Stimulated activated CD8-positive, alpha-beta memory T cell treated with anti-CD3 and anti-CD28 coated beads, Interleukin-12 subunit alpha, Interleukin-12 subunit beta, amount 100 ng/mL, for 24 hours (primary cell): ENCODE results near the gene CLCA1.

Source experiments
- DNase-seq: peaks from one replicate; pipeline ENCODE4 v3.0.0-alpha.2; 2020; ENCODE audit errors: extremely low read depth

Gene CLCA1

GRCh38 chr1:86468501-86468977 lies at the start of gene CLCA1:
CLCA1 (plus strand) TSS chr1:86468927; CDS start chr1:86468972, 45 bp downstream.
- no peak for DNase-seq

- DNase-seq: no peak
Observed at GRCh38 chr1:86419277-86419903, 49.3 kb upstream of the CLCA1 start.

GRCh38 chr1:86421601-86422280 lies 47.0 kb upstream of the CLCA1 start:
- no peak for DNase-seq

GRCh38 chr1:86423473-86423872 lies 45.3 kb upstream of the CLCA1 start:
- no peak for DNase-seq

- DNase-seq: no peak
Observed at GRCh38 chr1:86423873-86424272, 44.9 kb upstream of the CLCA1 start, which contains the start of gene CLCA2. CLCA2 (plus strand) TSS chr1:86424171; CDS start chr1:86424248, 77 bp downstream.

- DNase-seq: no peak
Observed at GRCh38 chr1:86429122-86429725, 39.5 kb upstream of the CLCA1 start.

GRCh38 chr1:86429835-86430234 lies 38.9 kb upstream of the CLCA1 start:
- no peak for DNase-seq

GRCh38 chr1:86430376-86430775 lies 38.4 kb upstream of the CLCA1 start:
- DNase-seq: no peak

GRCh38 chr1:86434059-86434458 lies 34.7 kb upstream of the CLCA1 start:
- DNase-seq: no peak

- DNase-seq: no peak
Observed at GRCh38 chr1:86435327-86435726, 33.4 kb upstream of the CLCA1 start.

GRCh38 chr1:86436041-86436440 lies 32.7 kb upstream of the CLCA1 start:
- DNase-seq: no peak

GRCh38 chr1:86441581-86441980 lies 27.1 kb upstream of the CLCA1 start:
- no peak for DNase-seq

- no peak for DNase-seq
Observed at GRCh38 chr1:86441997-86442396, 26.7 kb upstream of the CLCA1 start.

- DNase-seq: no peak
Observed at GRCh38 chr1:86445919-86446318, 22.8 kb upstream of the CLCA1 start.

- no peak for DNase-seq
Observed at GRCh38 chr1:86447198-86447790, 21.4 kb upstream of the CLCA1 start.

- no peak for DNase-seq
Observed at GRCh38 chr1:86448670-86449069, 20.1 kb upstream of the CLCA1 start.

- DNase-seq: no peak
Observed at GRCh38 chr1:86449103-86449502, 19.6 kb upstream of the CLCA1 start.

- DNase-seq: no peak
Observed at GRCh38 chr1:86450847-86451246, 17.9 kb upstream of the CLCA1 start.

GRCh38 chr1:86453664-86454063 lies 15.1 kb upstream of the CLCA1 start:
- no peak for DNase-seq

GRCh38 chr1:86455073-86455472 lies 13.7 kb upstream of the CLCA1 start:
- no peak for DNase-seq

GRCh38 chr1:86460998-86461397 lies 7.7 kb upstream of the CLCA1 start:
- no peak for DNase-seq

- DNase-seq: no peak
Observed at GRCh38 chr1:86461482-86461881, 7.2 kb upstream of the CLCA1 start.

GRCh38 chr1:86464819-86465218 lies 3.9 kb upstream of the CLCA1 start:
- no peak for DNase-seq
